Measurements from ENCODE around the gene PSMF1.

The PSMF1 gene

GRCh38 chr20:1118336-1119127 lies at the start of gene PSMF1:
Gene PSMF1, plus strand, starts transcription at chr20:1118602. Its CDS starts 172 bp downstream, at chr20:1118774.
- TF ChIP-seq CTCF (IDR thresholded peaks at IDR 0.05; ENCODE audit: extremely low read depth, insufficient read depth, missing control alignments): no peak
- in situ Hi-C loops (cut with MboI; ENCODE audit: low pct_unique_long_range_greater_than_20kb, low sequenced_read_pairs, unreplicated experiment): no loop called here

DNA sequence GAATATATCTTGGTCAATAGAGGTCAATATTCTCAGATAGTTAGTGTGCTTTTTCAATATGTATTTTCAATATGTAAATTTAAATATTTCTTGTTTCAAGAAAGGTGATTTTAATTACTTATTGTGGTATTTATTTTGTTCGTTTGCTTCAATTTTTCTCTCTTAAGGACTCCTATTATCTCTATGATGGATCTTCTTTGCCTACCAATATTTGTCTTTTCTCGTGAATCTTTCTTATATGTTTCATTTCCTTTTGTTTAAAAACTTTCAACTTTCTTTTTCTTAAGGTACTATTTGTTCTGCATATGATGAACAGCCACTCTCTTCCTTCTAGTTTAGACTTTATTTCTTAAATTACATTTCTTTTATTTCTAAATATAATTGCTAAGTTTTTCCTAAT lies 46.1 kb upstream of the PSMF1 start:
- in situ Hi-C loops (cut with MboI; ENCODE audit: low pct_unique_long_range_greater_than_20kb, low sequenced_read_pairs, unreplicated experiment): no loop called here
- TF ChIP-seq CTCF (IDR thresholded peaks at IDR 0.05; ENCODE audit: extremely low read depth, insufficient read depth, missing control alignments): no peak
- DNase-seq (ENCODE audit: low spot score): no peak

More at GRCh38 chr20:1118336-1119127, at the start of gene PSMF1:
- peak; percentile 92 for DNase-seq (ENCODE audit: low spot score)

DNA sequence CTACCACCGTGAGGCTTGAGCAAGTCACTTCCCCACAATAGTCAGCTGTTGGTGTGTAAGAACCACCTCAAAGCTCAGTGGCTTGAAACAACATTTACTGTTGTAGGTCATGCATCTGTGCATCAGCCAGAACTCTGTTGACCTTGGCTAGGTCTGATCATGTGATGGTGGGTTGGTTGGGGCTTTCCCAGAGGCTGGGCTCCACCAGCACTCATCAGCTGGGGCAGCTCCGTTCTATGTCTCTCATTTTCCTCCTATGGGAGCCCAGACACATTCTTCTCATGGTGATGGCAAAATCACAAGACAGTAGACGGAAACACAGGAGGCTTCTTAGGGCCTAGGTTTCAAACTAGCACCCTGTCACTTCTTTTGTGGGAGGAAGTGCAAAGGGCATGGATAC lies 42.8 kb upstream of the PSMF1 start:
- peak; percentile 51 for DNase-seq (ENCODE audit: low spot score)
- TF ChIP-seq CTCF (IDR thresholded peaks at IDR 0.05; ENCODE audit: extremely low read depth, insufficient read depth, missing control alignments): no peak
- in situ Hi-C loops (cut with MboI; ENCODE audit: low pct_unique_long_range_greater_than_20kb, low sequenced_read_pairs, unreplicated experiment): no loop called here

- in situ Hi-C loops (cut with MboI; ENCODE audit: low pct_unique_long_range_greater_than_20kb, low sequenced_read_pairs, unreplicated experiment): no loop called here
- DNase-seq (ENCODE audit: low spot score): no peak
- TF ChIP-seq CTCF (IDR thresholded peaks at IDR 0.05; ENCODE audit: extremely low read depth, insufficient read depth, missing control alignments): no peak
Measured at GRCh38 chr20:1081891-1082290, 36.5 kb upstream of the PSMF1 start.

DNA sequence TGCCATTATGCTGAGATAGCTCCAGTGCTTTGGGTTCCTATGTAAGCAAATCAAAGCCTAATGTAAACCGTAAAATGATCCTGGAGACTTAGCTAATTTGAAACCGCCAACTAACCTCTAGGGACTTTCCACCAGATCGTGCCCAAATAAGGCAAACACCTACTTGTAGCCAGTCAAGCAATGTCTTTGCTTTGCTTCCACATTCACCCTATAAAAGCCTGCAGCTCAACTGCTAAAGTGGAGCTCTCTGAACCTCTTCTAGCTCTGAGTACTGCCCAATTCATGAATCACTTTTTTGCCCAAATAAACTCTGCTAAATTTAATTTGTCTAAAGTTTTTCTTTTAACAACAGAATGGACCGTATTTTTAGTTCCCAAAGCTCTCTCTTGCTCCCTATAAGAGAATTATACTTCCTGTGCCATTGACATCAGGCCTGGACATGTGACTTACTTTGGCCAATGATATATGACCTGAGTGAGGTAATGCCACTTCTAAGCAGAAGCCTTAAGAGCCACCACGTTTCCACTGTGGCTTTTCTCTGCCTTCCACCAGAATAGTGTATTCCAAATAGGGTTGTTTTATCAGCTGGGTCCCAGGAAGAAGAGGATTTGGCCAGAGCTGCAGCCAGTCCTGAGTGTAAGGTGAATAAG lies 34.8 kb upstream of the PSMF1 start:
- TF ChIP-seq CTCF (IDR thresholded peaks at IDR 0.05; ENCODE audit: extremely low read depth, insufficient read depth, missing control alignments): no peak
- DNase-seq (ENCODE audit: low spot score): no peak
- in situ Hi-C loops (cut with MboI; ENCODE audit: low pct_unique_long_range_greater_than_20kb, low sequenced_read_pairs, unreplicated experiment): no loop called here

DNA sequence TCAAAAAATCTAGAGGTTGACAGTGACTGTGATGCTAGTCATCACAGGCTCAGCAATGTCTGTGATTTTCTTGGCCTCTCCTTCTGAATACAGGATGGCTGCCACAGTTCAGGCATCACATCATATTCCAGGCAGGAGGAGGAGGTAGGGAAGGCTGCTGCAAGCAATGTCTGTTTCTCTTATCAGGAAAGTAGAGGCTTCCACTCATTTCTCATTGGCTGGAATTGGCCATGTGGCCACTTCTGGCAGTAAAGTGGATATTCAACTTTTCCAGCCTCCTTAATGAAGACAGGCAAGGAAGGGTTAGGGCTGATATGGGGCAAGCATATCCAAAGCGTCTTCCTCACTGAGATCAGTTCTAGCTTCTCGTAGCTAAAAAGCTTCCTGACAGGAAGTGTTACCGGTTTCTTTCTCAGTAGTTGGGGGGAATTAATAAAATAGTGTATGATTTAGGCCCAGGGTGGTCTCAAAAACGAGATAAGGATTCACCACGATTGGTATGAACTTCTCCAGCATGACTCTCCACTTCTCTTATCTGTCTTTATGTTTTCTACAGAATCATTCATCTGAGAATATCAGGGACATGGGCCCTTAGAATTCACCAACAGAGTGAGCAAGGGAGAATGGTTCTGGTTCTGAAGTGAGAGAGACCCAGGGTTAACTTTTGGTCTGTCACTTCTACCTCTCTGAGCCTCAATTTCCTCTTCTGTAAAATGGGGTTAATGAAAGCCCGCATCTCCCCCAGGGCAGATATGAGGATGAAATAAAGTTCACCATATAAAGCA lies 32.7 kb upstream of the PSMF1 start:
- TF ChIP-seq CTCF (IDR thresholded peaks at IDR 0.05; ENCODE audit: extremely low read depth, insufficient read depth, missing control alignments): no peak
- no peak for DNase-seq (ENCODE audit: low spot score)
- in situ Hi-C loops (cut with MboI; ENCODE audit: low pct_unique_long_range_greater_than_20kb, low sequenced_read_pairs, unreplicated experiment): no loop called here

Measured in GM13977 (cell line).